Kidney (tissue), 14 donors: Measurements from ENCODE around the gene EMC10. TPM values are rescaled to one million over a fixed set of nuclear protein-coding genes. Genes with fewer than 3 reads are reported as not detected.
A peak's percentile ranks its signal among the peaks of the same experiment; 100 is the strongest.

Experiments
- DNase-seq, 5 donors: peaks; one replicate each; pipeline ENCODE4 v3.0.0-alpha.2; 2013 to 2020
- FAIRE-seq: peaks from 2 replicates; lab custom pipeline; 2012; peaks lifted over from hg19 to GRCh38; lab: Jason Lieb, UNC
- H3K27ac ChIP-seq, 2 donors: one replicate each; pipeline ENCODE4 v1.7.0; 2013; ENCODE audit warnings: low read depth in 2 of 2, low read length in 2 of 2, inconsistent platforms in 1 of 2
- H3K27me3 ChIP-seq: one replicate; pipeline ENCODE4 v1.7.1; 2013; ENCODE audit warnings: low read length, inconsistent platforms; ENCODE audit not compliant: control insufficient read depth, insufficient read depth
- H3K36me3 ChIP-seq, 3 donors: one replicate each; pipeline versions ENCODE4 v1.7.0 to v1.7.1; 2013; ENCODE audit warnings: low read length in 3 of 3, control low read depth in 1 of 3, inconsistent platforms in 1 of 3; ENCODE audit not compliant: insufficient read depth in 3 of 3, control insufficient read depth in 2 of 3
- H3K4me1 ChIP-seq, 3 donors: one replicate each; pipeline versions ENCODE4 v1.7.0 to v1.7.1; 2013; ENCODE audit warnings: low read length in 3 of 3, inconsistent platforms in 1 of 3, low read depth in 1 of 3; ENCODE audit not compliant: control insufficient read depth in 2 of 3, insufficient read depth in 2 of 3
- H3K4me3 ChIP-seq, 3 donors: one replicate each; pipeline versions ENCODE4 v1.7.0 to v1.8.1; 2013; ENCODE audit warnings: low read length in 3 of 3, control low read depth in 1 of 3, inconsistent platforms in 1 of 3
- H3K9ac ChIP-seq, 3 donors: one replicate each; pipeline versions ENCODE4 v1.7.0 to v1.7.1; 2013; ENCODE audit warnings: low read length in 3 of 3, control low read depth in 1 of 3, inconsistent platforms in 1 of 3
- H3K9me3 ChIP-seq, 3 donors: one replicate each; pipeline versions ENCODE4 v1.7.0 to v1.7.1; 2013; ENCODE audit warnings: low read length in 3 of 3, control low read depth in 1 of 3, inconsistent platforms in 1 of 3; ENCODE audit not compliant: control insufficient read depth in 2 of 3, insufficient read depth in 1 of 3
- intact Hi-C: fragments of 100-400 bp; cut with DNase I; formaldehyde crosslinking; loops from one replicate; pipeline ENCODE4 v1.11.1; 2022
- polyA plus RNA-seq: library from polyadenylated mRNA; stranded (reverse); fragments of 350-450 nt; fragmentation: Illumina TruSeq; extraction: RNeasy Lipid Tissue Mini Kit (QIAGEN cat#74804); gene quantifications from one replicate; pipeline ENCODE4 v1.2.3, GENCODE V29; 2014; ENCODE audit warnings: low read depth, low replicate concordance; ENCODE audit not compliant: insufficient read depth
- total RNA-seq: library from RNA; stranded (reverse); fragmentation: NEBNext Ultra II Directional; extraction: Animal tissue kit (Norgen Biotek cat#: 25700); gene quantifications from one replicate; pipeline ENCODE4 v1.2.1, GENCODE V29; 2021
- TF ChIP-seq, protein P1 (sequence below): IDR thresholded peaks from 3 replicates; pipeline ENCODE4 v1.5.1; 2012; ENCODE audit warnings: mild to moderate bottlenecking, moderate library complexity, borderline replicate concordance; ENCODE audit not compliant: insufficient read depth; ENCODE audit errors: extremely low read depth
- donor health status: control.
- donor health status: control.
- donor health status: control.
- donor health status: control.
- donor health status: control.
- donor health status: DM: yes; HTN: yes; CAD: no.
- donor health status: Normal renal cell carcinoma (clear cell type).

Gene EMC10
- total and polyA plus RNA-seq, 2 donors from 2014 or later = 184 to 199 TPM

DNA sequence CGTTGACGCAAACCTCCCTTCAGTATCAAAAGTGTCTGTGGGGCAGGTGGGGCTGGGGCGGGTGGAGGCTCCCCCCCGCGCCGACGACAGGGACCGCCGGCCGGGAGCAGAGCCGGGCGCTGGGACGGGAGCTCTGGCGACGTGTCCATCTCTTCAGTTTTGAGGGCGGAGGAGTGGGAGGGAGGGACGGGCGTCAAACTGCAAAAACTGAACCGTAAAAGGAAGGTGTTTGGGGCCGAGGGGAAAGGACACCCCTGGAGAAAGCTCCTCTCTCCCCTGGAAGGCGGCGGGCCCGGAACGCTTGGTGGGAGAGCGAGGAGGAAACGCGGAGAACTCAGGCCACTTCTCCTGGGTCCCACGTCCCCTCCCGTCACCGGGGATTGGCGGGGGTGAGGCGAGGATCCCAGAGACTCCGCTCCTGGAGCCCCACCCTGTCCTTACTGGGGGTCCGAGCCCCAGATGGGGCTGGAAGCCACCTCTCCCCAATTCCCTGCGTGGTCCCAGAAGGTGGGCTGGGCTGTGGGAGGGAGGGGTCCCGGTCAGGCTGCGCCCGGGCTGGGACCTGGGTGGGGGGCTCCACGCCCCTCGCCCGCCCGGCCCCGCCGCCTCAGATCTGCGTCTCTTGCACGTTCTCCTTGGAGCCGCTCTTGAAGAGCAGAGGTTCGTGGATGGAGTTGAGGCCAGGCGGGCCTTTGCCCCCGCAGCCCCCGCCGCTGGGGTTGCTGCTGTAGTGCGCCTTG lies 40.8 kb downstream of the EMC10 start:
- DNase-seq (peak in 1 of 5 donors; percentile 72), FAIRE-seq (no peak)
- Histone ChIP-seq H3K9ac (no peak overlapping the region), H3K27me3 (no peaks in the 10 kb centered on the region), H3K4me3 (no peak overlapping the region), H3K9me3 (no peaks in the 10 kb centered on the region), H3K36me3 (no peaks in the 10 kb centered on the region), H3K4me1 (peaks cover 0 to 2% (median 0%) of the 10 kb centered on the region in 3 donors), H3K27ac (no peak overlapping the region)
- intact Hi-C loops = no loop called here
- TF ChIP-seq, protein P1, sequence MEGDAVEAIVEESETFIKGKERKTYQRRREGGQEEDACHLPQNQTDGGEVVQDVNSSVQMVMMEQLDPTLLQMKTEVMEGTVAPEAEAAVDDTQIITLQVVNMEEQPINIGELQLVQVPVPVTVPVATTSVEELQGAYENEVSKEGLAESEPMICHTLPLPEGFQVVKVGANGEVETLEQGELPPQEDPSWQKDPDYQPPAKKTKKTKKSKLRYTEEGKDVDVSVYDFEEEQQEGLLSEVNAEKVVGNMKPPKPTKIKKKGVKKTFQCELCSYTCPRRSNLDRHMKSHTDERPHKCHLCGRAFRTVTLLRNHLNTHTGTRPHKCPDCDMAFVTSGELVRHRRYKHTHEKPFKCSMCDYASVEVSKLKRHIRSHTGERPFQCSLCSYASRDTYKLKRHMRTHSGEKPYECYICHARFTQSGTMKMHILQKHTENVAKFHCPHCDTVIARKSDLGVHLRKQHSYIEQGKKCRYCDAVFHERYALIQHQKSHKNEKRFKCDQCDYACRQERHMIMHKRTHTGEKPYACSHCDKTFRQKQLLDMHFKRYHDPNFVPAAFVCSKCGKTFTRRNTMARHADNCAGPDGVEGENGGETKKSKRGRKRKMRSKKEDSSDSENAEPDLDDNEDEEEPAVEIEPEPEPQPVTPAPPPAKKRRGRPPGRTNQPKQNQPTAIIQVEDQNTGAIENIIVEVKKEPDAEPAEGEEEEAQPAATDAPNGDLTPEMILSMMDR = no peak

DNA sequence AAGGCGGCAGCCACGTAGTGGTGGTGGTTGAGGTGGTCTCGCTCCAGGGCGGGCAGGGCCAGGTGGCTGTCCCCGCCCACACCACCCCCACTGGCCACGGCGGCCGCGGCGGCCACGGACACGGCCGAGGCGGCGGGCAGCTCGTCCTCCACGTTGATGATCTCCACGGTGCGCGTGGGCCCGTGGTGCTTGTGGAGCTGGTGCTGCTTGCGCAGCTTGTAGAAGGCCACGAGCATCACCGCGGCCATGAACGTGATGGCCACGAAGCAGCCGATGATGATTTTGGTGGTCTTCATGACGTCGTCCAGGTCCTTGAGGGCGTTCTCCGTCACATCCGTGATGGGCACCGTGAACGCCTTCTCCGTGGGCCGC lies 41.4 kb downstream of the EMC10 start:
- H3K4me3 ChIP-seq = no peak overlapping the region
- no peak overlapping the region for H3K9ac ChIP-seq
- TF ChIP-seq, protein P1 = no peak
- H3K4me1 ChIP-seq = peaks cover 0 to 2% (median 0%) of the 10 kb centered on the region in 3 donors
- intact Hi-C loops = no loop called here
- H3K36me3 ChIP-seq = no peaks in the 10 kb centered on the region
- DNase-seq = no peak
- no peak for FAIRE-seq
- H3K27ac ChIP-seq = no peak overlapping the region
- no peaks in the 10 kb centered on the region for H3K27me3 ChIP-seq
- H3K9me3 ChIP-seq = no peaks in the 10 kb centered on the region

DNA sequence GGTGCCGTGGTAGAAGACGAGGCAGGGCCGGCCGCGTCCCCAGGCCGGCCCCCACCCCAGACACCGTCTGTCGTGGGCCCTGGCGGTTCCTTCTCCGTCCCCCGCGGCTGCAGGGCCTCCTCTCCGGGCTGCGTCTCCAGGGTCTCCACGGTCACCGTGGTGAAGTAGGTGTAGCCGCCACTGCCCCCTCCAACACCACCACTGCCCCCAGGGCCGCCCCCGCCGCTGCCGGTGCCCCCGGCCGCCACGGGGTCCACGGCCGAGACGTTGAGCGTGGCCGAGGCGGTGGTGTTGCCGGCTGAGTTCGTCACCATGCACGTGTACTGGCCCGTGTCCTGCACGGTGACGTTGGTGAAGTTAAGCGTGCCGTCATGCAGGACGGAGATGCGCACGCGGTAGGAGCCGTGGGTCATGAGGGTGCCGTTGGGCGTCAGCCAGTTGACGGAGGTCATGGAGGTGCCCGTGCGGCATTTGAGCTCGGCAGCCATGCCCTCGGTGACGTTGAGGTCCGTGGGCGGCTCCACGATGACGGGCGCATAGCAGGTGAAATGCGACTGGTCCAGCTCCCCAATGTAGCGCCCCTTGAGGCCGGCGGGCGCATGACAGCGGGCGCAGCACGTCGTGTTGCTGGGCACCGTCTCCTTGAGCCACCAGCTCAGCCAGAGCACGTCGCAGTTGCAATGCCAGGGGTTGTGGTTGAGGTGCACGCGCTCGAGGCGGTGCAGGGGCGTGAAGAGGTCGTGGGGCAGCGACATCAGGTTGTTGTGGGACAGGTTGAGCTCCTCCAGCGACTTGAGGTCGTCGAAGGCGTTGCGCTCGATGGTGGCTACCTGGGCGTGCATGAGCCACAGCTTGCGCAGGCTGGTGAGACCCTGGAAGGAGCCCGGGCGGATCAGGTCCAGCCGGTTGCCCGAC lies 42.0 kb downstream of the EMC10 start:
- no peaks in the 10 kb centered on the region for H3K27me3 ChIP-seq
- H3K4me1 ChIP-seq = peaks cover 0 to 2% (median 0%) of the 10 kb centered on the region in 3 donors
- no peaks in the 10 kb centered on the region for H3K36me3 ChIP-seq
- intact Hi-C loops = no loop called here
- no peak for FAIRE-seq
- no peak overlapping the region for H3K27ac ChIP-seq
- no peaks in the 10 kb centered on the region for H3K9me3 ChIP-seq
- DNase-seq = peak in 1 of 5 donors; percentile 73
- no peak overlapping the region for H3K4me3 ChIP-seq
- no peak overlapping the region for H3K9ac ChIP-seq
- TF ChIP-seq, protein P1 = no peak
